SU-DHL-6 (cell line): ENCODE measurements around the gene RPL3.

Experiments used
- H2AFZ ChIP-seq: fragments of 200-600 bp; sonication (generic); 2 replicates; pipeline ENCODE4 v1.6.1; 2014; ENCODE audit warnings: low read depth, mild to moderate bottlenecking, moderate library complexity, mixed read lengths, antibody characterized with exemption, low read length; ENCODE audit not compliant: severe bottlenecking
- H3F3A ChIP-seq: fragments of 200-600 bp; shearing (Covaris generic); 2 replicates; pipeline ENCODE4 v1.6.0; 2016; ENCODE audit warnings: antibody characterized with exemption, mild to moderate bottlenecking; ENCODE audit not compliant: insufficient read depth
- H3K27ac ChIP-seq: fragments of 200-600 bp; sonication (generic); 2 replicates; pipeline ENCODE4 v1.5.1; 2016; ENCODE audit warnings: low read depth, mild to moderate bottlenecking, low read length, moderate library complexity, mixed read lengths
- H3K27me3 ChIP-seq: fragments of 200-600 bp; sonication (generic), shearing (Covaris generic); 2 replicates; pipeline ENCODE4 v1.6.0; 2014; ENCODE audit warnings: mild to moderate bottlenecking, low read length
- H3K36me3 ChIP-seq: fragments of 200-600 bp; sonication (generic); 2 replicates; pipeline ENCODE4 v1.6.1; 2014; ENCODE audit warnings: mild to moderate bottlenecking, low read length, mixed read lengths
- H3K4me2 ChIP-seq: fragments of 300-600, 200-600 bp; shearing (Covaris generic), sonication (generic); 2 replicates; pipeline ENCODE4 v1.6.0; 2014; ENCODE audit warnings: low read length, low read depth, mild to moderate bottlenecking; ENCODE audit not compliant: poor library complexity, severe bottlenecking
- H3K4me3 ChIP-seq: fragments of 200-600 bp; sonication (generic); 2 replicates; pipeline ENCODE4 v1.5.1; 2014; ENCODE audit warnings: antibody characterized with exemption, low read length, mild to moderate bottlenecking, mixed read lengths; ENCODE audit not compliant: insufficient read depth, poor library complexity, severe bottlenecking
- H3K79me2 ChIP-seq: fragments of 200-600 bp; sonication (generic); 2 replicates; pipeline ENCODE4 v1.6.1; 2014; ENCODE audit warnings: mild to moderate bottlenecking, low read length, moderate library complexity; ENCODE audit not compliant: insufficient read depth
- H3K9ac ChIP-seq: fragments of 200-600 bp; sonication (generic); 2 replicates; pipeline ENCODE4 v1.7.0; 2014; ENCODE audit warnings: mild to moderate bottlenecking, low read length
- H3K9me2 ChIP-seq: fragments of 200-600 bp; sonication (generic); replicated peaks from 2 replicates; pipeline ENCODE4 v1.6.1; 2014; ENCODE audit warnings: low read length; ENCODE audit not compliant: insufficient read depth
- H3K9me3 ChIP-seq: fragments of 200-600 bp; sonication (generic); 2 replicates; pipeline ENCODE4 v1.6.1; 2014; ENCODE audit warnings: low read length, mixed read lengths; ENCODE audit not compliant: insufficient read depth
- H4K20me1 ChIP-seq: fragments of 200-600 bp; sonication (generic); 2 replicates; pipeline ENCODE4 v1.6.1; 2014; ENCODE audit warnings: low read depth, mild to moderate bottlenecking, antibody characterized with exemption, low read length, moderate library complexity, mixed read lengths
- EZH2phosphoT487 ChIP-seq: fragments of 200-600 bp; sonication (generic), shearing (Covaris generic); conservative IDR thresholded peaks from 2 replicates; pipeline ENCODE4 v1.6.1; 2018; ENCODE audit warnings: mild to moderate bottlenecking, antibody characterized with exemption, low read length, moderate library complexity, mixed read lengths
- TF ChIP-seq, protein P1 (sequence below): fragments of 200-600 bp; sonication (generic); IDR thresholded peaks from one replicate; pipeline ENCODE4 v1.5.1; 2017; ENCODE audit warnings: antibody characterized with exemption, mild to moderate bottlenecking, low read length, moderate library complexity; ENCODE audit not compliant: insufficient read depth, poor library complexity, severe bottlenecking

Gene RPL3

GRCh38 chr22:39265143-39265886, 54.1 kb downstream of the RPL3 start:
- Histone ChIP-seq H3K4me2 (no peak overlapping the region), H3K27me3 (no peaks in the 10 kb centered on the region), H4K20me1 (no peaks in the 10 kb centered on the region), H3K79me2 (no peaks in the 10 kb centered on the region), H3K4me3 (no peak overlapping the region), H2AFZ (no peak overlapping the region), H3K36me3 (no peaks in the 10 kb centered on the region), H3K27ac (no peak overlapping the region), H3F3A (no peaks in the 10 kb centered on the region), H3K9ac (no peak overlapping the region), H3K9me2 (no peaks in the 10 kb centered on the region), H3K9me3 (no peaks in the 10 kb centered on the region)
- TF ChIP-seq, protein P1, sequence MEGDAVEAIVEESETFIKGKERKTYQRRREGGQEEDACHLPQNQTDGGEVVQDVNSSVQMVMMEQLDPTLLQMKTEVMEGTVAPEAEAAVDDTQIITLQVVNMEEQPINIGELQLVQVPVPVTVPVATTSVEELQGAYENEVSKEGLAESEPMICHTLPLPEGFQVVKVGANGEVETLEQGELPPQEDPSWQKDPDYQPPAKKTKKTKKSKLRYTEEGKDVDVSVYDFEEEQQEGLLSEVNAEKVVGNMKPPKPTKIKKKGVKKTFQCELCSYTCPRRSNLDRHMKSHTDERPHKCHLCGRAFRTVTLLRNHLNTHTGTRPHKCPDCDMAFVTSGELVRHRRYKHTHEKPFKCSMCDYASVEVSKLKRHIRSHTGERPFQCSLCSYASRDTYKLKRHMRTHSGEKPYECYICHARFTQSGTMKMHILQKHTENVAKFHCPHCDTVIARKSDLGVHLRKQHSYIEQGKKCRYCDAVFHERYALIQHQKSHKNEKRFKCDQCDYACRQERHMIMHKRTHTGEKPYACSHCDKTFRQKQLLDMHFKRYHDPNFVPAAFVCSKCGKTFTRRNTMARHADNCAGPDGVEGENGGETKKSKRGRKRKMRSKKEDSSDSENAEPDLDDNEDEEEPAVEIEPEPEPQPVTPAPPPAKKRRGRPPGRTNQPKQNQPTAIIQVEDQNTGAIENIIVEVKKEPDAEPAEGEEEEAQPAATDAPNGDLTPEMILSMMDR: no peak
- TF ChIP-seq EZH2phosphoT487: no peak

DNA sequence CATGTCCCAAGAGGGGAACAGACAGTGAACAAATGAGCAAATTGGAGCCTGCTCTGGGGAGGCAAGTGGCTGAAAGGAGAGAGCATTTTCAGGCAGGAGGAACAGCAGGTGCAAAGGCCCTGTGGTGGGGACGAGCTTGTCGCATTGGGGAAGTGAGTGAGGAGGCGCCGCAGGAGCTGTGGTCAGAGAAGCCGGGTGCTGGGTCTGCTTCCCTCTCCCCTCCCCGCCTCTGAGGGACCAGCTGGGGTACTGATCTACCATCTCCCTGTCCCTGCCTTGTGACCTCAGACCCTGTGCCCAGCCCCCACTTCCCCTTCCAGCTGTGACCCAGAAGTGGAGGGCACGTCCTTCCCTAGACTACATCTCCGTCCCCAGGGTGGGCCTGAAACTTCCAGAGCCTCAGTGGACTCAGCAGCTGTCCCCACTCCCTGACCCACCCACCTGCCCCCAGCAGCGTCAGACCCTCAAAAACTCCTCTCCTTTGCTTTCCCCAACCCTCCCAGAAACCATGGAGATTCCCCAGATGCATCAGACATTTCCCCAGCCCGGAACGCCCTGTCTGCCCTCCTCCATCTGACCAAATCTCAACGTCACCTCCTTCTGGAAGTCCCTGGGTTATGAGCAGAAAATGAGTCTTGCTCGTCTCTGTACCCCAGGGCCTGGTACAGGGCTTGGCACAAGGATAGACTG, 54.9 kb downstream of the RPL3 start:
- Histone ChIP-seq H3K79me2 (no peaks in the 10 kb centered on the region), H3K4me2 (no peak overlapping the region), H4K20me1 (no peaks in the 10 kb centered on the region), H3K27ac (no peak overlapping the region), H3K9ac (no peak overlapping the region), H3K27me3 (no peaks in the 10 kb centered on the region), H3F3A (no peaks in the 10 kb centered on the region), H2AFZ (no peak overlapping the region), H3K9me2 (no peaks in the 10 kb centered on the region), H3K4me3 (no peak overlapping the region), H3K9me3 (no peaks in the 10 kb centered on the region), H3K36me3 (no peaks in the 10 kb centered on the region)
- TF ChIP-seq, protein P1: no peak
- no peak for TF ChIP-seq EZH2phosphoT487

DNA sequence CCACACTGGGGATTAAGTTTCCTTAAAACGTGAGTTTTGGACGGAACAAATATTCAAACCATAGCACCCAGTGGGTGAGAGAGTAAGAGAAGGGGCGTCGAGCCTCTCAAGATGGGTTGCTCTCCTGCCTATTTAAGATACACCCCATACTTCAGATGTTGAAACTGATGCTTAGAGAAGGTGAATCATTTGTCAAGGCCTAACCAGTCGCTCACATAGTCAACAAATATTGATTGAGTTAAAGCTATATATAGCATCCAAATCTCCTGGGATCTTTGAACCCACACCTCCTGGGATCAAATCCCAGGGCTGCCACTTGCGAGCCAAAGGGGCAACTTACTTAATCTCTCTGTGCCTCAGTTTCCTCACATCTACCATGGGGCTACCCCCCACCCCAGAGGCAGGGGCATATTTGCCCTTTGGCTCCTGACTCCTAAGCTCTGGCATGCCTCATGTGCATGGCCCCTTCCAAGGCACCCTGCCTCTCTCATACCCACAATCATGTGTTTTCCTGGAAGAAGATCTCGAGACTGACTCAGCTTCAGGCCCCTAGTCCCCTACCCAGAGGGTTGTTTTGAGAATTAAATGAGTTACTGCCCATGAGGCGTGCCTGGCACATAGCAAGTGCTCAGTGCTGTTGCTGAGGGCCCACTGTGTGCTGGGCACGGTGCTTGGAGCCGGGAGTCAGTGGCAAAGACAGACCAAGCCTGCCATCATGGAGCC, 55.6 kb downstream of the RPL3 start:
- Histone ChIP-seq H3K79me2 (no peaks in the 10 kb centered on the region), H3K36me3 (no peaks in the 10 kb centered on the region), H4K20me1 (no peaks in the 10 kb centered on the region), H3K9me3 (no peaks in the 10 kb centered on the region), H3K9me2 (no peaks in the 10 kb centered on the region), H3K27ac (no peak overlapping the region), H3K9ac (no peak overlapping the region), H3K4me2 (no peak overlapping the region), H3K4me3 (no peak overlapping the region), H2AFZ (no peak overlapping the region), H3K27me3 (no peaks in the 10 kb centered on the region), H3F3A (no peaks in the 10 kb centered on the region)
- no peak for TF ChIP-seq EZH2phosphoT487
- TF ChIP-seq, protein P1: no peak
